LoVo (cell line): ENCODE results near the gene CD40LG.

Experiments used
- DNase-seq: peaks from one replicate; pipeline ENCODE4 v3.0.0-alpha.2; 2016; ENCODE audit warnings: low spot score

CD40LG gene

GRCh38 chrX:136647677-136648360 is at the start of gene CD40LG:
TSS of gene CD40LG (plus strand) at chrX:136648158. CDS start at chrX:136648249, 91 bp downstream.
- DNase-seq, result no peak

GRCh38 chrX:136598631-136599030 is 49.3 kb upstream of the CD40LG start:
- DNase-seq, result no peak

- DNase-seq, result no peak
Observed at GRCh38 chrX:136600059-136600458, 47.9 kb upstream of the CD40LG start.

- no peak for DNase-seq
Observed at GRCh38 chrX:136607236-136607635, 40.7 kb upstream of the CD40LG start.

GRCh38 chrX:136608295-136608933 is 39.5 kb upstream of the CD40LG start:
- DNase-seq, result peak; percentile 6

GRCh38 chrX:136616987-136617685 is 30.8 kb upstream of the CD40LG start:
- DNase-seq, result no peak

GRCh38 chrX:136619899-136620505 is 28.0 kb upstream of the CD40LG start:
- DNase-seq, result no peak

- no peak for DNase-seq
Observed at GRCh38 chrX:136620780-136621179, 27.2 kb upstream of the CD40LG start.

- DNase-seq, result no peak
Observed at GRCh38 chrX:136622568-136622967, 25.4 kb upstream of the CD40LG start.

- DNase-seq, result no peak
Observed at GRCh38 chrX:136623396-136623795, 24.6 kb upstream of the CD40LG start.

GRCh38 chrX:136625246-136625645 is 22.7 kb upstream of the CD40LG start:
- no peak for DNase-seq

GRCh38 chrX:136626237-136626636 is 21.7 kb upstream of the CD40LG start:
- no peak for DNase-seq

GRCh38 chrX:136626891-136627290 is 21.1 kb upstream of the CD40LG start:
- DNase-seq, result no peak

GRCh38 chrX:136627409-136627808 is 20.5 kb upstream of the CD40LG start:
- no peak for DNase-seq

- no peak for DNase-seq
Observed at GRCh38 chrX:136629084-136629750, 18.7 kb upstream of the CD40LG start.

- DNase-seq, result no peak
Observed at GRCh38 chrX:136630881-136631280, 17.1 kb upstream of the CD40LG start.

- DNase-seq, result no peak
Observed at GRCh38 chrX:136635235-136635634, 12.7 kb upstream of the CD40LG start.

GRCh38 chrX:136636121-136636520 is 11.8 kb upstream of the CD40LG start:
- no peak for DNase-seq

- DNase-seq, result no peak
Observed at GRCh38 chrX:136639506-136640176, 8.3 kb upstream of the CD40LG start.

- no peak for DNase-seq
Observed at GRCh38 chrX:136643243-136643642, 4.7 kb upstream of the CD40LG start.

- DNase-seq, result no peak
Observed at GRCh38 chrX:136646602-136647239, 1.2 kb upstream of the CD40LG start.
